ENCODE data around the gene CYSTM1. TPM values are rescaled to one million over a fixed set of nuclear protein-coding genes. Genes with fewer than 3 reads are reported as not detected.

The CYSTM1 gene
- total RNA-seq, 1 experiment from 2014 or later = 27.2 TPM

GRCh38 chr5:140249536-140249935, 74.5 kb downstream of the CYSTM1 start:
- no peaks in the 10 kb centered on the region for H3K27me3 ChIP-seq (ENCODE audit: insufficient read depth, low read depth)
- H2AFZ ChIP-seq = no peak overlapping the region
- intact Hi-C loops (cut with micrococcal nuclease; ENCODE audit: unreplicated experiment) = no loop called here
- H3K4me1 ChIP-seq (replicated peaks; ENCODE audit: insufficient read depth) = peaks cover 78% of the 10 kb centered on the region
- CTCF ChIA-PET = no interaction called here
- H3K36me3 ChIP-seq (ENCODE audit: low read depth) = peaks cover 6% of the 10 kb centered on the region; the same call in 1 of the 2 replicates
- H3K4me3 ChIP-seq = no peak overlapping the region
- no peaks in the 10 kb centered on the region for H3K9me3 ChIP-seq (ENCODE audit: insufficient read depth, low read depth)
- TF ChIP-seq EZH2 (IDR thresholded peaks at IDR 0.05; ENCODE audit: low read depth) (no peak), CTCF (conservative IDR thresholded peaks at IDR 0.05) (no peak)
- peaks cover 82% of the 10 kb centered on the region for H3F3A ChIP-seq (ENCODE audit: insufficient read depth, low read depth)
- POLR2A ChIA-PET (ENCODE audit: unreplicated experiment) = no interaction called here
- H3K4me2 ChIP-seq = no peak overlapping the region
- DNase-seq = no peak
- no peaks in the 10 kb centered on the region for H3K9me2 ChIP-seq (ENCODE audit: insufficient read depth)
- peak overlapping the region; percentile 96; the same call in 1 of the 2 replicates for H3K27ac ChIP-seq
- H4K20me1 ChIP-seq (ENCODE audit: insufficient read depth) = no peaks in the 10 kb centered on the region
- H3K79me2 ChIP-seq (ENCODE audit: low read depth) = peaks cover 61% of the 10 kb centered on the region
- no TSS peak for BruUV-seq (replicated peaks)

- ChIA-PET CTCF (no interaction called here), POLR2A (ENCODE audit: unreplicated experiment) (no interaction called here)
- Histone ChIP-seq H3K79me2 (ENCODE audit: low read depth) (peaks cover 68% of the 10 kb centered on the region), H3K4me3 (no peak overlapping the region), H2AFZ (no peak overlapping the region), H3K4me1 (replicated peaks; ENCODE audit: insufficient read depth) (peaks cover 79% of the 10 kb centered on the region), H3F3A (ENCODE audit: insufficient read depth, low read depth) (peaks cover 80% of the 10 kb centered on the region), H3K9me2 (ENCODE audit: insufficient read depth) (no peaks in the 10 kb centered on the region), H3K36me3 (ENCODE audit: low read depth) (peaks cover 4% of the 10 kb centered on the region; the same call in 1 of the 2 replicates), H3K27ac (peak overlapping the region; percentile 96), H3K4me2 (peak overlapping the region; percentile 35), H3K9me3 (ENCODE audit: insufficient read depth, low read depth) (no peaks in the 10 kb centered on the region), H4K20me1 (ENCODE audit: insufficient read depth) (no peaks in the 10 kb centered on the region), H3K27me3 (ENCODE audit: insufficient read depth, low read depth) (no peaks in the 10 kb centered on the region)
- DNase-seq = no peak
- BruUV-seq (replicated peaks) = TSS peak; percentile 18
- intact Hi-C loops (cut with micrococcal nuclease; ENCODE audit: unreplicated experiment) = loop anchor here (2.0 kb wide), 1 partner anchor 44 kb away; no protein-coding TSS in a partner anchor
- TF ChIP-seq CTCF (conservative IDR thresholded peaks at IDR 0.05) (no peak), EZH2 (IDR thresholded peaks at IDR 0.05; ENCODE audit: low read depth) (no peak)
These were observed 75.4 kb downstream of the CYSTM1 start for GRCh38 chr5:140250386-140250785.

GRCh38 chr5:140251527-140251973, 76.6 kb downstream of the CYSTM1 start:
- H3K4me3 ChIP-seq = peak overlapping the region; percentile 9; the same call in 1 of the 2 replicates
- ChIA-PET POLR2A (ENCODE audit: unreplicated experiment) (interaction anchor here (0.6 kb wide), 1 partner anchor 95 kb away, joined by 6 read pairs; the partner anchor contains the start of gene HBEGF), CTCF (interaction anchor here (1.0 to 1.5 kb wide), 3 partner anchors 9 to 100 kb away, joined by 3 to 5 read pairs (median 3); no protein-coding TSS in a partner anchor)
- H3K9me3 ChIP-seq (ENCODE audit: insufficient read depth, low read depth) = no peaks in the 10 kb centered on the region
- peaks cover 79% of the 10 kb centered on the region for H3K79me2 ChIP-seq (ENCODE audit: low read depth)
- BruUV-seq (replicated peaks) = no TSS peak
- no peaks in the 10 kb centered on the region for H3K9me2 ChIP-seq (ENCODE audit: insufficient read depth)
- no peaks in the 10 kb centered on the region for H3K27me3 ChIP-seq (ENCODE audit: insufficient read depth, low read depth)
- H3K4me2 ChIP-seq = peak overlapping the region; percentile 76
- H4K20me1 ChIP-seq (ENCODE audit: insufficient read depth) = no peaks in the 10 kb centered on the region
- H3K4me1 ChIP-seq (replicated peaks; ENCODE audit: insufficient read depth) = peaks cover 74% of the 10 kb centered on the region
- peak overlapping the region; percentile 96 for H3K27ac ChIP-seq
- H2AFZ ChIP-seq = no peak overlapping the region
- TF ChIP-seq CTCF (conservative IDR thresholded peaks at IDR 0.05) = no peak
- no peak for TF ChIP-seq EZH2 (IDR thresholded peaks at IDR 0.05; ENCODE audit: low read depth)
- peak; percentile 80 to 96 for DNase-seq
- H3F3A ChIP-seq (ENCODE audit: insufficient read depth, low read depth) = peaks cover 68% of the 10 kb centered on the region
- intact Hi-C loops (cut with micrococcal nuclease; ENCODE audit: unreplicated experiment) = loop anchor here (1.0 to 2.0 kb wide), 3 partner anchors 8 to 72 kb away; no protein-coding TSS in a partner anchor
- H3K36me3 ChIP-seq (ENCODE audit: low read depth) = peaks cover 3% of the 10 kb centered on the region; the same call in 1 of the 2 replicates
